ENCODE results near the gene RIN3. TPM values are rescaled to one million over a fixed set of nuclear protein-coding genes. Genes with fewer than 3 reads are reported as not detected.

Gene RIN3
- total and polyA plus RNA-seq, 10 of the 15 experiments (the other 5 are each of a cell fraction or from before 2014, with no cell fraction given): 0.91 to 23.3 (median 6.3) TPM

- H3K36me3 ChIP-seq (ENCODE audit: control insufficient read depth in 2 of 2, insufficient read depth in 2 of 2, low read length in 1 of 2): peaks cover 0 to 14% of the 10 kb centered on the region in 2 experiments; a peak in 3 of 4 replicates
- intact Hi-C loops (cut with micrococcal nuclease; ENCODE audit: unreplicated experiment): loop anchor here (1.0 kb wide), 4 partner anchors 26 to 419 kb away; no protein-coding TSS in a partner anchor
- peak overlapping the region; percentile 90 for H3K4me2 ChIP-seq (ENCODE audit: control insufficient read depth, insufficient read depth)
- H3K4me1 ChIP-seq (ENCODE audit: control insufficient read depth, insufficient read depth, low read length): peaks cover 42% of the 10 kb centered on the region
- POLR2A ChIA-PET: interaction anchor here (0.6 to 2.9 kb wide), 15 partner anchors 9 to 637 kb away, joined by 3 to 21 read pairs (median 4); partner anchors contain the start of gene TRIP11
- no peaks in the 10 kb centered on the region for H3K27me3 ChIP-seq (replicated peaks in 1 of 2; ENCODE audit: control insufficient read depth in 2 of 2, insufficient read depth in 2 of 2, low read length in 1 of 2)
- H3K9ac ChIP-seq (ENCODE audit: control insufficient read depth, insufficient read depth, low read length): no peak overlapping the region
- FAIRE-seq (peak; percentile 94), ATAC-seq (peak; percentile 84), DNase-seq (ENCODE audit: low read depth, low spot score) (peak; percentile 99)
- SMC1A ChIA-PET (ENCODE audit: uncharacterized antibody, unreplicated experiment): interaction anchor here (0.7 to 4.3 kb wide), 17 partner anchors 9 to 122 kb away, joined by 3 to 58 read pairs (median 5); no protein-coding TSS in a partner anchor
- RAD21 ChIA-PET (ENCODE audit: unreplicated experiment): interaction anchor here (0.6 to 5.3 kb wide), 26 partner anchors 9 to 418 kb away, joined by 3 to 67 read pairs (median 4); no protein-coding TSS in a partner anchor
- no peaks in the 10 kb centered on the region; the same call in 2 of the 3 replicates for H3K9me3 ChIP-seq (replicated peaks; ENCODE audit: control insufficient read depth, insufficient read depth, low read length)
- peak overlapping the region; percentile 74 for H3K27ac ChIP-seq (ENCODE audit: control insufficient read depth, insufficient read depth)
- no peak overlapping the region for H3K4me3 ChIP-seq
- H4K20me1 ChIP-seq (ENCODE audit: control insufficient read depth, insufficient read depth): no peaks in the 10 kb centered on the region
- no peak overlapping the region for H2AFZ ChIP-seq (ENCODE audit: control insufficient read depth, low read depth, low read length)
- no peaks in the 10 kb centered on the region for H3K79me2 ChIP-seq (ENCODE audit: control insufficient read depth, insufficient read depth, low read length)
- in situ Hi-C loops (cut with MboI): loop anchor here (25.0 kb wide), 1 partner anchor 540 kb away; no protein-coding TSS in a partner anchor
- CTCF ChIA-PET: interaction anchor here (0.6 to 1.7 kb wide), 15 partner anchors 9 to 216 kb away, joined by 3 to 11 read pairs (median 5); no protein-coding TSS in a partner anchor
- WGBS (ENCODE audit: insufficient coverage, insufficient replicate concordance, low lambda C conversion rate, missing lambda C conversion rate): 1% methylated on average over 4 of the region's 4 CpGs
- BruUV-seq (replicated peaks): no TSS peak
- TF ChIP-seq TARDBP (IDR thresholded peaks at IDR 0.05; ENCODE audit: borderline replicate concordance) (peak; percentile 60), SPI1 (IDR thresholded peaks at IDR 0.05; ENCODE audit: borderline replicate concordance, insufficient read depth, low read depth, low read length) (peak; percentile 100), E2F8 (IDR thresholded peaks at IDR 0.05; ENCODE audit: low read depth, partially characterized antibody) (peak; percentile 65), SP1 (IDR thresholded peaks at IDR 0.05; ENCODE audit: low read depth, low read length) (peak; percentile 84), GABPA (IDR thresholded peaks at IDR 0.05; ENCODE audit: low read depth) (peak; percentile 73; the same call in 1 of the 2 replicates), RUNX3 (IDR thresholded peaks at IDR 0.05; ENCODE audit: low read length) (peak; percentile 100), NFXL1 (IDR thresholded peaks at IDR 0.05; ENCODE audit: borderline replicate concordance) (no peak), NFIC (IDR thresholded peaks at IDR 0.05; ENCODE audit: low read depth, low read length) (peak; percentile 100), MTA3 (IDR thresholded peaks at IDR 0.05; ENCODE audit: borderline replicate concordance, low read length) (peak; percentile 98), E4F1 (IDR thresholded peaks at IDR 0.05; ENCODE audit: borderline replicate concordance, partially characterized antibody) (no peak), BHLHE40 (IDR thresholded peaks at IDR 0.05; ENCODE audit: borderline replicate concordance in 1 of 2, low read depth in 2 of 2, low read length in 1 of 2) (peak; percentile 69 to 75; a peak in 3 of 4 replicates), MEF2B (IDR thresholded peaks at IDR 0.05; ENCODE audit: partially characterized antibody, poor library complexity, severe bottlenecking) (peak; percentile 100), PKNOX1 (IDR thresholded peaks at IDR 0.05) (peak; percentile 86), MLLT1 (IDR thresholded peaks at IDR 0.05) (peak; percentile 97), CBFB (IDR thresholded peaks at IDR 0.05; ENCODE audit: low read depth) (peak; percentile 99)
Observed at GRCh38 chr14:92677087-92677668, 163.6 kb downstream of the RIN3 start.
